Measurements from ENCODE around the gene RIMS4.
"Not testable (repeated sequence)": the region's sequence is repeated elsewhere in the genome, so short reads cannot be mapped to it uniquely, and the experiment has no call there.

The RIMS4 gene

DNA sequence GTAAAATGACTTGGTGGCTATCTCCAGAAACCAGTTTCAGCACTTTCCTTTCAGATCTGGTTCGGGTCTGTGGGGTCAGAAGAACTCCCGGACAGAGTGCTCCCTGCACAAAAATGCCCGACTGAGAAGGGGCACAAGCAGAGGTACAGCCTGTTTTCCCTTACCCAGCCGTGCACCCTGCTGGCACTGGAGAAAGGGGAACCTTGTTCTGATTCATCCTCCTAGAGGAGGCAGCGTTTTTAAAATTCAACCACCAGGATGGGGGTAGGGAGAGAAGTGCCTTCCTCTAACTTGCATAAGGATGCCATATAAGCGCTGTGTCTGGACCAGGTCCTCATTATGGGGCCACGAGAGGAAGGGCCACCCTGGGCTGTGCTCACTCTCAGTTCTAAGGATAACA is 17.6 kb downstream of the RIMS4 start:
- no peak for DNase-seq

DNA sequence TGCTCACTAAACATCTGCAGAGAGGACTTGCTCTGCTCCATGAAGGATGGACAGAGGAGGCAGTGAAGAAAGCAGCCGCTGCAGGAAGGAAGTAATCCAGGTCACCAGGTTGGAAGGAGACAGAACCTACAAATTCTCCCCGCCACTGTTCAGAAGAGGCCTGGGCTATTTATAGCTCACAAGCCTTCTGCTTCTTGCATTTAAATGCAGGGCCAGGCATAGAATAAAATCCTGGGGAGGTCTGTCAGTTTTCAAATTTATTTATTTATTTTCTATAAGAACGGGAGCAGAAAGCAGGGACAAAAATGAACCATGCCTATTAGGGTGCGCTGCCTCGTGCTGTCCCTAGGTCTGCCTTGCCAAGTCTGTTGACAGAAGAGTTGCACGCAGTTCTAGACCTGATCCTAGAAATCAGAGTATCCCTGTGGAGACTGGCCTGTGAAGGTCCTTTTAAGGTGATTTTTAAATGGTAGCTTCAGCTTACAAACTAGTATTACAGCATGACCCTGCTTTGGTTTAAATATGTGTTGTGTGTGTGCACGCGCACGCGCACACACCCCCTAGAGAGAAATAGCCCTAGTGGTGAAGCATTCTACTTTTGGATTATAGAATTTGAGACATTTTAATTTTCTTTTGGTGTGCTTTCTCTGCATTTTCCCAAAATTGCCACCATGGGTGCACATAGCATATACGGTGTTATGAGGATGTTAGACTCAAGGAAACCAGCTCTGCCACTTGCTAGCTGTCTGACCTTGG is 19.5 kb downstream of the RIMS4 start:
- no peak for DNase-seq

DNA sequence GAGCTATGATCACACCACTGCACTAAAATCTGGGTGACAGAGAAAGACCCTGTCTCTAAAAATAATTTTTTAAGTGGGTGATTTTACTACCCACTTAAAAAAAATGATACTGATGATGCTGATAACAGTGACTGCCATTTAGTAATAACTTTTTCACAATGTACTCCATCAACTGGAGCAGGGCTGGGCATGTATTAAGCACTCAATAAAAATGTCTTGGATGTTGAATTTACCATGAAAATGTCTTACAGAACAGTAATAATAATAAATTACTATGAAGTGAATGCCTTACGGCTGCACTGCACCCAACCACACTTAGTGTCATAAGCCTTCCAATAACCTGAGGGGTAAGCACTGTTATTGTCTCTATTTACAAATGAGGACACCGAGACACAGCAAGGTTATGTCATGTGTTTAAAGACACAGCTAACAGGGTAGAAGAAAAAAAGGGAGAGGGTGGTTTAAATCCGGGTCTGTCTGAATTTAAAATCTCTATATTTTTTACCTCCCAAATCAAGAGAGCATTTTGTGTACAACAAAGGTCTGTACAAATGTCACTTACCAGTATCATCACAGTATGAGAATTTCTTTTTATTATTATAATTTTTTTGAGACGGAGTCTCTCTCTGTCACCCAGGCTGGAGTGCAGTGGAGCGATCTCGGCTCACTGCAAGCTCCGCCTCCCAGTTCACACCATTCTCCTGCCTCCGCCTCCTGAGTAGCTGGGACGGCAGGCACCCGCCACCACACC is 21.5 kb downstream of the RIMS4 start:
- DNase-seq: no peak

DNA sequence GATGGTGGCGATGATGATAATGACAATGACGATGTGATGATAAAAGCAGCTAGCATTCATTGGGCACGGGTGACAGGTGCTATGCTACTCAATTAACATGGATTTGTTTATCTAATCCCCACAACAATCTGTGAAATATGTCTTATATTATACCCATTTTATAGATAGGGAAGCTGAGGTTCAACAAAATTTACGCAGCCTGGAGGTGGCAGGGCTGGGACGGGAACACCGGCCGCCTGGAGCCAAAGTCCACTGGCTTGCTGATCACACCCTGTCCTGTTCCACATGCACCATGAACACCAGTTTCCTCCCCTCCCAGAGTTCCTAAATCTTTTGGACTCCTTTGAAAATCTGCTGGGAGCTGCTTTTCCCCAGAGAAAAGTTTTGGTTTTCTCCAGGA is 23.0 kb downstream of the RIMS4 start:
- no peak for DNase-seq

DNA sequence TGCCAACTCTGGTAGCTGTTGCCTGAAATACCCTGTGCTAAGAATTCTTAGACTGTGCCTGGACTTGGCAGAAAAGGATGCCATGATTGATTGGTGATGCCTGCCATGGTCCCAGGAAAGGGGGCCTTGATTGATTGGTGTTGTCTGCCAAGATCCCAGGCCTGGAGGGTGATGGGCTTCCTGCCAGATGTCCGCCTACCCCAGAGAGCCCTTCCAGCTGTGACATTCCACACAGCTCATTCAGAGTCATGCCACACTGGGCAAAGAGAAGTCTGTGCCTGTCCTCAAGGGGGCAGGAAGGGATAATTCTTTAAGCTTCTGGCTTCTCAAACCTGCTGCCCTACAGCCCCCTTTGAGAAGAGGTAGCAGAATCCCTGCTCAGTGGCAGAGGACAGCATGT is 24.6 kb downstream of the RIMS4 start:
- DNase-seq: peak; percentile 4

DNA sequence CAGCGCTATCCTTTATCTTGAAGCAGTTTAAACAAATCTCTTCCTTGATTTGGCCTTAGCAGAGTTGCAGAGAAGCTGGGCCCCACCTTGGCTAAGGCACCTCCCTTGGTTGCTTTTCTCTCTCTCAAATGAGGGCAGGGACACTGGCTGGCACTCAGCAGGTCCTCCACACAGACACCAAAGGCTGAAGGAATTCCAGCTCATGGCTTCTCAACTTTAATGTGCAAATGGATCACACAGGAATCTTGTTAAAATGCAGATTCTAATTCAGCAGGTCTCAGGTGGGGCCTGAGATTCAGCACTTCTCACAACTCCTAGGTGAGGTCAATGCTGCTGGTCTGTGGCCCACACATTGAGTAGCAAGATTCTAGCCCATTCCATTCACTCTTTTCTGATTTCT is 25.7 kb downstream of the RIMS4 start:
- DNase-seq: no peak

DNA sequence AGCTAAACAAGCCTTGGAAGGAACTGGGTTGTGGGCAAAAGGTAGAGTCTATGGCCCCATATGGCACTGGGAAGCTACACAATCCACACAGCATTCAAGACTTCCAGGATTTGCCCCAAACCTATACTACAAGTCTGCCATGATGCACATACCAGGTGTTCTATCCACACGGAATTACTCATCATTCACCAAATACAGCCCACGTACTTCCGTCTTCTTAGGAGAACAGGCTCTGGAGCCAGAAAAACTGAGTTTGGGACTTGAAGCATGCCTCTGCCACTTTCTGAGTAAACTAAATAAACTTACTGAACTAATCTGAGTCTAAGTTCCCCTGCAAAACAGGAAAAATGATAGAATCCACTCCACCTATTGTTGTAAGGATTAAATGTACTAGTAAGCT is 28.6 kb downstream of the RIMS4 start:
- no peak for DNase-seq

DNA sequence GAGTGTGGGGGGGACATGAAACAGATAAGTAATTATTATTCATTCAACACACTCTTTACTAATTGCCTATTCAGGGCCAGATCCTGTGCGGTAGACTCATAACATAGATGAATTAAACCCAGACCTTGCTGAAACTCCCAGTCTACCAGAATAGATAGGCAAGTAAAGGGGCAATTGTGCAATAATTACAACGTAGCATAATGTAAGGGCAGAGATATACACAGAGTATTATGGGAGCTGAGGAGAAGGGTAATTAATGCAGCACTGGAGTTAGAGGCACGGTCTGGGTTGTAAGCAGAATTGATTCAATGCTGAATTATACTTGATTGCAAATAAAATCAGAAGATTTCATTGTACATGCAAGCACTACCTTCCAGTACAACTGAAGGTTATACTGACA is 29.2 kb downstream of the RIMS4 start:
- DNase-seq: no peak

DNA sequence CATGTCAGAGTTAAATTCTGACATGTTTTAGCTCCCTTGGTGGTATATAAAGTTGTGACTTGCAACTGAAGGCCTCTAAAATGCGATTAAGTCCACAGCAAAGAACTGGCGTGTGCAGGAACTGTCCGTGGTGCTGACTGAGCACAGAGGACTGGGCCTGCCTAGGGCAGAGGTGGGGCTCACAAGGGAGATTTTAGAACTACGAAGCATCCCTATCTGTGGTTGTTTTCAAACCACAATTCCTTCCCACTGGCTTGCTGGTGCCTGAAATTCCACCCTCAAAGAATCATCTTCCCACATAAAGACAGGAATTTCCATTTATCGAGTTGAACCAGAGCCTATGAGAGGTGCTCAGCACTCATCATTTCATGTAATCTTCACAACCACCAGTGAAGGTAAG is 30.1 kb downstream of the RIMS4 start:
- no peak for DNase-seq

DNA sequence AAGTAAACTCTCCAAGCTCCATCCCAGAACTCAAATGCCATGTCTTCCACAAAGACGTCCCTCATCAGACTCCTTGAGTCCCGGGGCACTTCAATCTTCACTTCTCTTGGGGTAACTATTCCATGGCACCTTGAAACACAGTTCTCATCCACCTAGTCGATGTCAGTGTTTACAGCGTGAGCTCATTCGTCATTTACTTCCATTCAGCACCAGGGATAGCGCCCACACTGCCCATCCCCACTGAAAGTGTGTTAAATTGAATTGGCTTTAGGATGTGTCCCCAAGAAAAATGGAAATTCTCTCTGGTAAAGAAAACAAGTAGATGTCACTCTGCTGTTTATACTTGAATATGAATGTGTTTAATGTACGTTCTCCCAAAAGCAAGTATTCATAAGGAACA is 33.4 kb downstream of the RIMS4 start:
- no peak for DNase-seq

DNA sequence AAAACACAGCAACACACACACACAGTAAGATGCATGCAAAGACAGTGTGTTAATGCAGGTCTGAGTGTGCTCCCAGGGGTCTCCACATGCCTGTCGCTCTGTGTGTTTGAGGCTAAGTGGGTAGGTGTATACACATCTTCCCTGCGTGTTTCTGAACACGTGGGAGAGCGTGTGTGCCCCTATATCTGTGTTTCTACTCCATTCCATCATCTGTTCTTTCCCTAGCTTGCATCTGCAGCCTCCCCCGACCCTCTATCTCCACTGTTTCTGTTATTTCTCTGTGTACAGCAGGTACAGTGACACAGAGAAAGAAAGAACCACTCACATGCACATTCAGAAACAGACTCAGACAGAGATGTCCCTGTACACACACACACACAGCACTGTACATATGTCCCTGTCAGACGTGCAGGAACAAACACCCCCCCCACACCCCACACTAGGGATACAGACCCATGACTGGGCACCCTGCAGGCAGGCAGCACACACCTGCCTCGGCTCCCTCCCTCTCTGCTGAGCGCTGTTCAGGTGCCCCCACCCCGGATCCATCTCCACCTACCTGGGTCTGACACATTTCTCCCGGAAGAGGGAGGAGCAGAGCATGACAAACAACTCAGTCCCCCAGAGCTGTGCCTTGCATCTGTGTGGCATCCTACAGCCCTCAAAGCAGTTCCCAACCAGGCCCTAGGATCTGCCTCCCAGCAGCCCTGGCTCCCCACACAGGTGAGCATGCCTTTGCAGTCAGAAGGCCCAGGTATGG is 37.1 kb downstream of the RIMS4 start:
- DNase-seq: no peak

DNA sequence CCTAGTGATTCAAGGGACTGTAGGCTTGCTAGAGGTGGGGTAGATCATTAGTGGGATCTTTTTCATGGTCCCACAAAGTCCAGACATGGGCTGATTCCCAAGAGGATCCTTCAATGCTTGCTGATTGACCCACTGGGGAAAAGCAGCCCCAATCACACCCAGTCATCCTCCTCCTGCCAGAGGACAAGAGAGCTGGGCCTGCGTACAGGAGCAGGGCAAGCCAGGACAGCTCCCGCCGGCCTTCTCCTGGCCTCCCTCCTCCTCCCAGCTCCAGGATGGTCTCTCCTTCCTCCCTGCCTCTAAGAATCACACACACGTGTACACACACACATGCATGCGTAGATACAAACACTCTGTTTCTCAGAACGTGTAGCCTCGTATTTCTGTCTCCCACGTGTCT is 37.7 kb downstream of the RIMS4 start:
- no peak for DNase-seq

DNA sequence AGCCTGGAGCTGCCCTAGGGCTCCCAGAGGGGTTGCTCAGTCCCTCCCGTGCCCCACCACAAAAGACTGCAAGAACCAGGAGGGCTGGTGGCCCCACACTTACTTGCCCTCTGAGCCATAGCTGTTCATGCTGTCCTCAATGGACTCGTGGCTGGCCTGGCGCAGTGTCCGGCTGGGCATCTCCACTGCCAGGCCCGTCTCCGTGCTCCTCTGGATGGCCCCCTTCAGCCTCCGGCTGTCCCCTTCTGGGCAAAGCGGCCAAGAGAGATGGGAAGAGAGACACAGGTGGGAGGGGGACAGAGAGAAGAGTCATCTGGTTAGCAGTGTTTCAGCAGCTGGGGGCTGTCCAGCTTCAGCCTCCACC is 39.2 kb downstream of the RIMS4 start:
- no peak for DNase-seq

DNA sequence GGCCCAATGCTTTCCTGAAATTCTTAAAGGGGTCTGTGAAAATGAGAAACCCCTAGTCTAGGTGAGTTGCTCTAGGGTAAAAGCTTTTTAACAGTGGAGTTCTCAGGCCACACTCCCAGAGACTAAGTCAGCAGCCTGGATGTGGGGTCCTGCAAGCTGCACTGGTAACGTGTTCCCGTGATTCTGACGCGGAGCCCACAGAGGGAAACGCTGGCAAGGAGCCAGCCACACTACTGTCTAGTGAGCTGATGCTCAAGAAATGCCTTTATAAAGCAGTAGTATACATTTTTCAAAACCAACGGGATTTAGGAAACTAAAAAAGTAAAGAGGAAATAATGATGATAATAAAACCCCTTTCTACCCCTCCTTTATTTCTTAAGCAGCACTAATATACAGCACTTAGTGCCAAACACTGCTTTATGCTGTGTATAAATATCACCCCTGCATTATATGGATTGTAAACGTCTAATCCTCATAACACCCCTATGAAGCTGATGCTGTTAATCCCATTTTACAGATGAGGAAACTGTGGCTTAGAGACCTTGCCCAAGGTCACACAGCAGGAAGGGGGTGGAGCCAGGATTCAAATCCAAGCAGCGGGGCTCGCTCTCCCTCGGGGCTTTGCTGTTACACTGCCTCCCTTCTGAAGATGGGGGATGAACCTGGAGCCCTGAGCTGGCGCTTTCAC is 39.7 kb downstream of the RIMS4 start:
- DNase-seq: no peak

DNA sequence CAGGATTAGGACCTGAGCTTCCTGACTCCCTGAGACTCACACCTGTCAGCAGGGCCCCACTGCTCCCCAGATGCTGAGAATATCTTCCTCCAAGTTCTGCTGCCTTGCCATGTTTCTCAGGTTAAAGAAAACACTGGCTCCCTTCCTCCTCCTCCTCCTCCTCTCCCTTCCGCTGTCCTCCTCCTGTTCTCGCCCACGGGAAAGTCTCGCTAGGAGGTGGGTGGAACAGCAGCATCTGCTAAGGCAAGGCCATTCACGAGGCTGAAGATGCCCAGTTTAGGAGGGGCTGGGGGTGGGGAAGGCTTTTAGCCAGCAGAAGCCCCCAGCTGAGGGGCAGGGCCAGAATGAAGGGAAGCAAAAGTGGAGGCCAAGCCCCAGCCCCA is 40.9 kb downstream of the RIMS4 start:
- no peak for DNase-seq

DNA sequence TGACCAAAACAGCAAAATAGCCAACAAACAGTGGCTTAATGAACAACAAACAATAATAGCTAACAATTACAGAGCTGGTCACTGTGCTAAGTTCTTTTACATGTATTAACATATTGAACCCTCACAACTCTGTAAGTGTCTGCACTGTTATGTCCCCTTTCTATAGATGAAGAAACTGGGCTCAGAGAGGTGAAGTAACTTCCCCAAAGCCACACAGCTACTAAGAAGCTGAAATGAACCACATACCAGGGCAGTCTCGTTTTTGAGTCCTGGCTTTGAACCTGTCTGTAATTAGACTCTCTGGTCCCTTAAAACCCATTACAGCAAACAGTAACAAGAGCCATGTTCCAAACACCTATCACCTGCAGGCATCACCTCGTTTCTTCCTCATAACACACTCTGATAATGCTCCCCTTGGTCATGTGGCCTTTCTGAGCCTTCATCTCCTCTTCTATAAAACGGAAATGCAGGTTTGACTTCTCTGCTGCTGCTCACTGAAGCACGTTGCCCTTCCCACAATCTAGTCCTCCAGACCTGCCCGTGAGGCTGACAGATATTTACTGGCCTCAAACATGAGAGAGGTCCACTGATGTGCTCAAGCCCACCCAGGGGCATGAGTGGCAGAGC is 41.4 kb downstream of the RIMS4 start:
- DNase-seq: no peak

DNA sequence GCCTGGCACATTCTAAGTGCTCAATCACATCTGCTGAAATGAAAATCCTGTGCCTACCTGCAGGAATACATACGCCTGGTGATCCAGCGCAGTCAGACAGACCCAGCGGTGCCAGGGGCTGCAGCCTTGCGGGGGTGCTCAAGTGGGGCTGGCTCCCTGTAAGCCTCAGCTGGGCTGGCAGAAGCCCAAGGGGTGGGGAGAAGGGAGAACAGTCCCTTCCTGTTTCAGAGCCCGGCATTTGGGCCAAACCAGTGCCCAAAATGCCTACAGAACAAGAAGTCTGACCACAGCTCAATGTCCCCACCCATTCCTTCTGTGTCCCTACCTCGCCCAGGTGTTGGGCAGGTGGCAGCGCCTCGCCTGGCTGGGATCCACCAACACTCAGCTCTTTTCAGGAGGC is 42.1 kb downstream of the RIMS4 start:
- no peak for DNase-seq

DNA sequence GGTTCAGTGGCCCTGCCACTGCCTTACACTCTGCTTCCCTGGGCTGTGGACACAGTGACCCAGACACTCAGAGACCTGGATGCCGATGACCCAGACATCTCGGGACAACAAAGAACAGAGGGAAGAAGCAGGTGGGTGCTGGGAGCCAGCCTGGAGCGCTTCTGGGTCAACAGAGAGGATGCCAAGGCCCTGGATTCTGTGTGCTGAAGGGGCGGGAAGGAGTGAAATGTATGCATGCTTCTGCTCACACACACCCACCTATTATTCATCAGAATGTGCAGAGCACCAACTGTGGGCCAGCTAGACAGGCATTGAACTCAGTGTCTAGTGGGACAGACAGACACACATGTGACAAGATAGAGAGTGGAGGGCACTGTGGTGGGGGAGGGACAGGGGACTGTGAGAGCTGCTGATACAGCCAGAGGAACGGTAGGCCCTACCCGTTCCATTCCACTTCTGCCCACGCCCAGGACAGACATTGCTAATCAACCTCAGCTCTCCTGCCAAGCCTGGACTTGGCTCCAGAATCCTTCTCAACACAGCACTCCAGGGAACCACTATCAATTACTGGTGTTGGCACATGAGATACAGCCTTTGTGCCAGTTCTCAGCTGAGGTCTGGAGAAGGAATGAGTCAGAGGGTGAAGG is 44.5 kb downstream of the RIMS4 start:
- no peak for DNase-seq

DNA sequence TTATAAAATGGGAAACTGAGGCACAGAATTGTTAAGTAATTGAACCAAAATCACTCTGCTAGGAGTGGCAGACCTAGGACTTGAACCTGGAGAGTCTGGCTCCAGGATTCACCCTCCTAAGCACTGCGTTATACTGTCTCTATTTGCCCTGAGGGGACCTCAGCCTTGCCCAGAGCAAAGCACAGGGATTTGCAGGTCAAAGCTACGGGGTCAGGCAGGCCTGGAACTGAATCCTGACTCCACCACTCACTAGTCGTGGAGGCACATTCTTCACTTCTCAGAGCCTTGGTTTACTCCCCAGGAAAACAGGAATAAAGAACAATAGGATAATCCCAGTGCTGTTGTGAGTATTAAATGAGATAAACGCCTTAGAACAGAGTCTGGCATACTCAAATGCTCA is 45.3 kb downstream of the RIMS4 start:
- DNase-seq: no peak

DNA sequence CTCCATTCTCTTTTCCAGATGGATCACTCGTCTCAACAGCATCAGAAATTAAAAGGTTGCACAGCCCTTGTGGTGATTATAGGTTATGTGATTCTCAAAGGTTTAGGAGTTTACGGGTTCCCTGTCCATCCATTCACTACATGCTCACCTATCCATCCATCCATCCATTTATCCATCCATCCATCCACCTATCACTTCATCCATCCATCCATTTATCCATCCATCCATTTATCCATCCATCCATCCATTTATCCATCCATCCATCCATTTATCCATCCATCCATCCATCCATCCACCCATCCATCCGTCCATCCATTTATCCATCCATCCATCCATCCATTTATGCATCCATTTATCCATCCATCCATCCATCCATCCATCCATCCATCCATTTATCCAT is 46.5 kb downstream of the RIMS4 start:
- not testable (repeated sequence) for DNase-seq

DNA sequence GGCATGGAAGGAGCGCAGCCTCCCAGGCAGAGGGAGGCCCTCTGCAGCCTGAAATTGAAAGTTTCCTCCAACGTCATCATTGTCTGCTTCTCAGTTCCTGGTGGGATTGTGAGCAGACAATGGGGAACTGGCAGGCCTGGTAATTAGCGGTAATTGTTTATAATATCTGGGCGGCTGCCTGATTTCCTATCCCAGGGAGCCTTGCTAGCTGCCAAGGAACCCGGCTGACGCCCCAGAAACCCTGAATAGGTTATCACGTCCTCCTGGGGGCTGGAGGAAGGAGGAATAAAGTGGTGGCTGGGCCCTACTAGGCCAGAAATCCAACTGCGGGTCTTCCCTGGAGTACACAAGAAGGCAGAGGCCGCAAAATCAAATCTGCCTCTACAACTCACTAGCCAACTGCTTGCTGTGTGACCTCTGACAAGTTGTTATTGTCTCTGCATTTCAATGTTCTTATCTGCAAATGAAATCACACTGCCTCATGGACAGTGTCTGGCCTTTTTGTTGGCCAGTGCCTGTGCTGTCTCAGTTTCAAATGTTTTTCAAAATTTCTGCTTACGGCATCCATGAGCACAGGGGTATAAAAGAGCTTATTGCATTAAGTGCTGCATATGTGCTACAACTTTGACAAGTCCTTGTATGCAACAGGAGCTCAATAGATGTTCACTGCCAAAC is 47.7 kb downstream of the RIMS4 start:
- no peak for DNase-seq

DNA sequence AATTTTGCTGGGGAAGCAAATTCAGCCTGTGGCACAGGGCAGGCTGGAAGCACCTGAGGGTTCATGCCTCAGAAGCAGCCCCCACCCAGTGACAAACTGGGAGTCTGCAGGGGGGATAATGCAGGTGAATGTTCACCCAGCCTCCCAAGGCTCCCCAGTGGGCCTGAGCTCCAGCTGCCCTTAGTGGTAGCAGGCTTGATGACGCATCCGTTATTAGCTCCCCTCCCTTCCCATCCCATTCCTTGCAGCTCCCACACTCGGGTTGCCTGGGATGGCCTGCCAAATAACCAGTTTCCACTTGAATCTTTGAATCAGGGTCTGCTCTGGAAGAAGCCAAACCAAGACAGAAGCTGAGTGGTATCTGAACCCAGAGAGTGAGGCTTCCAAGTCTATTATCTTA is 48.9 kb downstream of the RIMS4 start:
- DNase-seq: no peak

Measured in NCI-H1694 treated with DMSO at 0.1 percent for 48 hours (cell line).